Psoas muscle (tissue), 8 donors: ENCODE data around the gene MTMR1. TPM values are rescaled to one million over a fixed set of nuclear protein-coding genes. Genes with fewer than 3 reads are reported as not detected.

ENCODE experiments used
- ATAC-seq, 4 donors: fragments of 200-7000 bp; cut with Tn5 transposase; one replicate each; pipeline ENCODE4 v1.9.1; 2020; ENCODE audit warnings: moderate library complexity in 3 of 4, mild to moderate bottlenecking in 2 of 4
- DNase-seq, 2 donors: peaks; one replicate each; pipeline ENCODE4 v3.0.0-alpha.2; 2020
- H3K27ac ChIP-seq: fragments of 200-600 bp; one replicate; pipeline ENCODE4 v1.8.0; 2022
- H3K27me3 ChIP-seq, 3 donors: fragments of 200-600 bp in 1 of 3; one replicate each; pipeline versions ENCODE4 v1.6.1 to v1.8.0; 2013 to 2022; ENCODE audit warnings: low read length in 2 of 3, mild to moderate bottlenecking in 2 of 3, moderate library complexity in 1 of 3; ENCODE audit not compliant: insufficient read depth in 3 of 3
- H3K36me3 ChIP-seq, 2 donors: fragments of 200-600 bp in 1 of 2; one replicate each; pipeline versions ENCODE4 v1.6.1 to v1.8.0; 2013 to 2022; ENCODE audit warnings: low read depth in 1 of 2, mild to moderate bottlenecking in 1 of 2, moderate library complexity in 1 of 2; ENCODE audit not compliant: insufficient read depth in 1 of 2
- H3K4me1 ChIP-seq: fragments of 200-600 bp; one replicate; pipeline ENCODE4 v1.8.0; 2022
- H3K4me3 ChIP-seq: fragments of 200-600 bp; one replicate; pipeline ENCODE4 v1.8.0; 2022; ENCODE audit warnings: mild to moderate bottlenecking
- H3K9me3 ChIP-seq: fragments of 200-600 bp; one replicate; pipeline ENCODE4 v1.8.0; 2022
- CTCF ChIP-seq: fragments of 200-600 bp; IDR thresholded peaks from one replicate; pipeline ENCODE4 v1.8.0; 2022; ENCODE audit warnings: antibody characterized with exemption
- WGBS, 3 donors: extraction: QIAGEN DNeasy Blood & Tissue Kit; methylation state at CpG; one replicate each; pipeline versions ENCODE4 v1.1.6 to v1.1.7; 2013; 5-methylcytosine and 5-hydroxymethylcytosine counted together
- intact Hi-C, 2 donors: fragments of 100-400 bp; cut with DNase I; formaldehyde crosslinking; loops; one replicate each; pipeline versions ENCODE4 v1.11.0 to v1.14.2; 2022
- polyA plus RNA-seq, 3 donors: library from polyadenylated mRNA; stranded (reverse); fragments of 200-250 nt; gene quantifications; one replicate each; pipeline ENCODE4 v1.2.3, GENCODE V29; 2013
- total RNA-seq, 4 donors: library from RNA; stranded (reverse); fragmentation: NEBNext Ultra II Directional in 2 of 4; extraction: Animal tissue kit (Norgen Biotek cat#: 25700) in 2 of 4; gene quantifications; one replicate each; pipeline versions ENCODE4 v1.2.1 to v1.2.4, GENCODE V29; 2021 to 2023
- donor health status: healthy with polysubstance abuse.
- donor health status: DM: no; HTN: no; CAD: no; lungs with moderate emphysema.
- donor health status: Bipolar disorder and iron deficiency.
- donor health status: healthy.
- donor health status: DM: yes; HTN: yes; CAD: no.
- donor health status: DM: no; HTN: no; CAD: no.
- donor health status: DM: no; HTN: no; CAD: no.
- donor health status: DM: yes; HTN: yes; CAD: no.

MTMR1 gene
- total and polyA plus RNA-seq, 7 donors, result 8.9 to 48.6 (median 27.9) TPM

GRCh38 chrX:150761176-150761818 is 68.1 kb downstream of the MTMR1 start:
- 45 to 62% (median 52%) methylated on average over 2 to 7 of the region's 7 CpGs for WGBS, 3 donors
- Histone ChIP-seq H3K4me3 (no peak overlapping the region), H3K9me3 (no peaks in the 10 kb centered on the region), H3K27me3 (no peaks in the 10 kb centered on the region), H3K36me3 (peaks cover 0 to 12% of the 10 kb centered on the region in 2 donors), H3K27ac (no peak overlapping the region), H3K4me1 (no peaks in the 10 kb centered on the region)
- intact Hi-C loops, result no loop called here
- peak in 3 of 4 donors; percentile 16 to 29 (median 21) for ATAC-seq
- no peak for TF ChIP-seq CTCF
- DNase-seq, result no peak

GRCh38 chrX:150761819-150762216 is 68.6 kb downstream of the MTMR1 start:
- no peaks in the 10 kb centered on the region for H3K9me3 ChIP-seq
- H3K27me3 ChIP-seq, result no peaks in the 10 kb centered on the region
- ATAC-seq, result no peak
- no peak for DNase-seq
- intact Hi-C loops, result no loop called here
- no peaks in the 10 kb centered on the region for H3K4me1 ChIP-seq
- no peak overlapping the region for H3K4me3 ChIP-seq
- no peak overlapping the region for H3K27ac ChIP-seq
- no peak for TF ChIP-seq CTCF
- H3K36me3 ChIP-seq, result peaks cover 0 to 12% of the 10 kb centered on the region in 2 donors
- 82 to 84% (median 84%) methylated on average over 8 of the region's 8 CpGs for WGBS, 3 donors

- H3K27me3 ChIP-seq, result no peaks in the 10 kb centered on the region
- no peak overlapping the region for H3K4me3 ChIP-seq
- H3K4me1 ChIP-seq, result no peaks in the 10 kb centered on the region
- no peak for TF ChIP-seq CTCF
- DNase-seq, result no peak
- whole genome bisulfite sequencing, 3 donors, result 78 to 85% (median 82%) methylated on average over 18 to 36 of the region's 36 CpGs
- H3K9me3 ChIP-seq, result no peaks in the 10 kb centered on the region
- H3K36me3 ChIP-seq, result peaks cover 0 to 9% of the 10 kb centered on the region in 2 donors
- H3K27ac ChIP-seq, result no peak overlapping the region
- intact Hi-C loops, result no loop called here
- ATAC-seq, result peak in 3 of 4 donors; percentile 8 to 42 (median 33)
These were observed 69.3 kb downstream of the MTMR1 start for GRCh38 chrX:150762258-150763165.

- Histone ChIP-seq H3K9me3 (no peaks in the 10 kb centered on the region), H3K27ac (no peak overlapping the region), H3K27me3 (no peaks in the 10 kb centered on the region), H3K4me1 (no peaks in the 10 kb centered on the region), H3K36me3 (peaks cover 0 to 13% of the 10 kb centered on the region in 2 donors), H3K4me3 (no peak overlapping the region)
- WGBS, 3 donors, result 70 to 80% (median 74%) methylated on average over 13 of the region's 13 CpGs
- TF ChIP-seq CTCF, result no peak
- ATAC-seq (no peak), DNase-seq (no peak)
- intact Hi-C loops, result no loop called here
These were observed 70.2 kb downstream of the MTMR1 start for GRCh38 chrX:150763303-150763797.
